GM12878 (cell line): Measurements from ENCODE around the gene MAPKAPK2. TPM values are rescaled to one million over a fixed set of nuclear protein-coding genes. Genes with fewer than 3 reads are reported as not detected.

ENCODE experiments used
- ATAC-seq: fragments of 200-7000 bp; cut with Tn5 transposase; 3 replicates; pipeline ENCODE4 v1.9.1; 2020; ENCODE audit warnings: mild to moderate bottlenecking, moderate library complexity
- BruUV-seq: library from RNA; stranded (reverse); fragments of 400-500 nt; replicated peaks from 2 replicates; lab custom pipeline; 2021; lab: Mats Ljungman, UMichigan
- CTCF ChIA-PET: fragments of 300-600 bp; sonication (Branson Sonifier 250); formaldehyde crosslinking; extraction: SDS; loops from one replicate; lab custom pipeline; 2021; ENCODE audit warnings: inconsistent platforms; lab: Yijun Ruan, JAX
- POLR2A ChIA-PET: fragments of 350-600 bp; formaldehyde crosslinking; extraction: SDS; loops from one replicate; lab custom pipeline; 2021; ENCODE audit warnings: inconsistent platforms; lab: Charles Lee
- RAD21 ChIA-PET: fragments of 300-600 bp; sonication (Branson Sonifier 250); formaldehyde crosslinking; loops from one replicate; lab custom pipeline; 2023; ENCODE audit warnings: antibody characterized with exemption; ENCODE audit not compliant: unreplicated experiment; lab: Charles Lee
- SMC1A ChIA-PET: fragments of 300-600 bp; sonication (Branson Sonifier 250); formaldehyde crosslinking; loops from one replicate; lab custom pipeline; 2023; ENCODE audit not compliant: unreplicated experiment, uncharacterized antibody; lab: Charles Lee
- DNase-seq: peaks from one replicate; pipeline ENCODE4 v3.0.0-alpha.2; 2011; ENCODE audit warnings: low read depth, low spot score
- FAIRE-seq: peaks from 3 replicates; lab custom pipeline; 2011; peaks lifted over from hg19 to GRCh38; lab: Jason Lieb, UNC
- H2AFZ ChIP-seq: 2 replicates; pipeline ENCODE4 v1.6.0; 2011; ENCODE audit warnings: low read depth, low read length, control low read depth; ENCODE audit not compliant: control insufficient read depth
- H3K27ac ChIP-seq: 2 replicates; pipeline ENCODE4 v1.5.1; 2011; ENCODE audit warnings: control low read depth; ENCODE audit not compliant: control insufficient read depth, insufficient read depth
- H3K27me3 ChIP-seq, 2 experiments: replicated peaks in 1 of 2; 2 replicates each; pipeline versions ENCODE4 v1.6.0 to v1.6.1; 2011; ENCODE audit warnings: low read length in 1 of 2; ENCODE audit not compliant: control insufficient read depth in 2 of 2, insufficient read depth in 2 of 2
- H3K36me3 ChIP-seq, 2 experiments: 2 replicates each; pipeline ENCODE4 v1.5.1; 2011; ENCODE audit warnings: low read length in 1 of 2; ENCODE audit not compliant: control insufficient read depth in 2 of 2, insufficient read depth in 2 of 2
- H3K4me1 ChIP-seq: 2 replicates; pipeline ENCODE4 v1.6.1; 2011; ENCODE audit warnings: mild to moderate bottlenecking, low read length, moderate library complexity, mixed read lengths; ENCODE audit not compliant: control insufficient read depth, insufficient read depth
- H3K4me2 ChIP-seq: 2 replicates; pipeline ENCODE4 v1.6.0; 2011; ENCODE audit warnings: control low read depth; ENCODE audit not compliant: control insufficient read depth, insufficient read depth
- H3K4me3 ChIP-seq: fragments of 200-600 bp; sonication (generic); 2 replicates; pipeline ENCODE4 v1.5.1; 2016
- H3K79me2 ChIP-seq: 2 replicates; pipeline ENCODE4 v1.6.0; 2011; ENCODE audit warnings: low read length; ENCODE audit not compliant: control insufficient read depth, insufficient read depth
- H3K9ac ChIP-seq: 2 replicates; pipeline ENCODE4 v1.8.0; 2011; ENCODE audit warnings: low read length, control low read depth, mixed read lengths; ENCODE audit not compliant: control insufficient read depth, insufficient read depth
- H3K9me3 ChIP-seq: replicated peaks from 3 replicates; pipeline ENCODE4 v1.5.1; 2011; ENCODE audit warnings: mild to moderate bottlenecking, low read length; ENCODE audit not compliant: control insufficient read depth, insufficient read depth
- H4K20me1 ChIP-seq: 2 replicates; pipeline ENCODE4 v1.6.0; 2011; ENCODE audit not compliant: control insufficient read depth, insufficient read depth
- EED ChIP-seq: sonication (generic); IDR thresholded peaks from 2 replicates; pipeline ENCODE4 v1.6.1; 2016; ENCODE audit warnings: antibody characterized with exemption, low read depth
- FOXM1 ChIP-seq: IDR thresholded peaks from 2 replicates; pipeline ENCODE4 v1.6.1; 2012; ENCODE audit warnings: low read depth, mild to moderate bottlenecking, inconsistent platforms, low read length, moderate library complexity
- GATAD2B ChIP-seq: fragments of 450-650 bp; conservative IDR thresholded peaks from 2 replicates; pipeline ENCODE4 v1.6.1; 2017; ENCODE audit warnings: low read depth, mild to moderate bottlenecking, moderate library complexity
- IKZF1 ChIP-seq: fragments of 450-650 bp; conservative IDR thresholded peaks from 2 replicates; pipeline ENCODE4 v1.6.1; 2017; ENCODE audit warnings: antibody characterized with exemption, mild to moderate bottlenecking
- IKZF2 ChIP-seq, 2 experiments: fragments of 450-650 bp; IDR thresholded peaks; 2 replicates each; pipeline ENCODE4 v1.6.1; 2017; ENCODE audit warnings: mild to moderate bottlenecking in 2 of 2, moderate library complexity in 2 of 2
- NBN ChIP-seq: fragments of 450-650 bp; IDR thresholded peaks from 2 replicates; pipeline ENCODE4 v1.6.1; 2016
- NR2C1 ChIP-seq: fragments of 450-650 bp; IDR thresholded peaks from 2 replicates; pipeline ENCODE4 v1.6.1; 2017; ENCODE audit warnings: antibody characterized with exemption, mild to moderate bottlenecking, moderate library complexity
- RELA ChIP-seq: fragments of 450-650 bp; IDR thresholded peaks from 2 replicates; pipeline ENCODE4 v1.8.0; 2014; ENCODE audit warnings: borderline replicate concordance; ENCODE audit not compliant: partially characterized antibody
- RUNX3 ChIP-seq: IDR thresholded peaks from 2 replicates; pipeline ENCODE4 v1.6.1; 2012; ENCODE audit warnings: low read length, inconsistent platforms
- SMAD1 ChIP-seq: fragments of 450-650 bp; IDR thresholded peaks from 2 replicates; pipeline ENCODE4 v1.6.1; 2018; ENCODE audit warnings: mild to moderate bottlenecking, low read depth; ENCODE audit not compliant: partially characterized antibody
- TAF1 ChIP-seq: IDR thresholded peaks from 2 replicates; pipeline ENCODE4 v1.6.1; 2011; ENCODE audit warnings: mild to moderate bottlenecking, low read depth, low read length, borderline replicate concordance
- YY1 ChIP-seq: IDR thresholded peaks from 2 replicates; pipeline ENCODE4 v1.6.1; 2011; ENCODE audit warnings: low read depth, mild to moderate bottlenecking, low read length
- ZNF207 ChIP-seq: fragments of 450-650 bp; IDR thresholded peaks from 2 replicates; pipeline ENCODE4 v1.6.1; 2014; ENCODE audit warnings: antibody characterized with exemption, mild to moderate bottlenecking, borderline replicate concordance
- ZNF24 ChIP-seq: fragments of 450-650 bp; IDR thresholded peaks from 2 replicates; pipeline ENCODE4 v1.6.1; 2017; ENCODE audit warnings: antibody characterized with exemption, mild to moderate bottlenecking
- ZNF274 ChIP-seq: IDR thresholded peaks from one replicate; pipeline ENCODE4 v1.8.0; 2011; ENCODE audit not compliant: insufficient read length, insufficient read depth
- WGBS: methylation state at CpG from one replicate; pipeline ENCODE4 v1.1.6; 2016; ENCODE audit warnings: low lambda C conversion rate; ENCODE audit not compliant: insufficient replicate concordance, insufficient coverage; ENCODE audit errors: missing lambda C conversion rate; 5-methylcytosine and 5-hydroxymethylcytosine counted together
- in situ Hi-C: fragments of 300-500 bp; cut with MboI; formaldehyde crosslinking; loops from 9 replicates; pipeline ENCODE4 v1.14.3; 2018; ENCODE audit warnings: mixed read lengths
- intact Hi-C: fragments of 100-400 bp; cut with micrococcal nuclease; formaldehyde crosslinking; loops from one replicate; pipeline ENCODE4 v1.14.2; 2022; ENCODE audit not compliant: unreplicated experiment
- polyA plus RNA-seq, 11 experiments: library from polyadenylated mRNA; depleted of rRNA in 4 of 11; unstranded in 6 of 11; stranded (reverse) in 5 of 11; fragments of >200 nt; fragmentation: Nextera tagmentation in 4 of 11; fragmentation: Illumina TruSeq in 1 of 11; extraction: Ambion mirVana in 4 of 11; extraction: Trizol in 1 of 11; gene quantifications; 1 replicate in 1 of 11; 2 replicates in 10 of 11; pipeline versions ENCODE4 v1.2.1 to v1.2.3, GENCODE V29; 2011 to 2016; ENCODE audit warnings: inconsistent platforms in 2 of 11, missing spikeins in 2 of 11, low read depth in 1 of 11
- total RNA-seq, 4 experiments: library from RNA; depleted of rRNA in 3 of 4; stranded (reverse); fragments of >200 nt in 3 of 4; fragmentation: Illumina TruSeq in 1 of 4; extraction: Trizol in 1 of 4; gene quantifications; 2 replicates each; pipeline versions ENCODE4 v1.2.1 to v1.2.3, GENCODE V29; 2013 to 2021
- TF ChIP-seq, protein P1 (sequence below): fragments of 450-650 bp; IDR thresholded peaks from 2 replicates; pipeline ENCODE4 v1.6.1; 2017; ENCODE audit warnings: low read depth, mild to moderate bottlenecking, moderate library complexity
- TF ChIP-seq, protein P2 (sequence below): fragments of 450-650 bp; IDR thresholded peaks from 2 replicates; pipeline ENCODE4 v1.6.1; 2017; ENCODE audit warnings: mild to moderate bottlenecking, moderate library complexity

The MAPKAPK2 gene
- total and polyA plus RNA-seq, 10 of the 15 experiments (the other 5 are each of a cell fraction or from before 2014, with no cell fraction given): 0.72 to 92.2 (median 49.3) TPM

DNA sequence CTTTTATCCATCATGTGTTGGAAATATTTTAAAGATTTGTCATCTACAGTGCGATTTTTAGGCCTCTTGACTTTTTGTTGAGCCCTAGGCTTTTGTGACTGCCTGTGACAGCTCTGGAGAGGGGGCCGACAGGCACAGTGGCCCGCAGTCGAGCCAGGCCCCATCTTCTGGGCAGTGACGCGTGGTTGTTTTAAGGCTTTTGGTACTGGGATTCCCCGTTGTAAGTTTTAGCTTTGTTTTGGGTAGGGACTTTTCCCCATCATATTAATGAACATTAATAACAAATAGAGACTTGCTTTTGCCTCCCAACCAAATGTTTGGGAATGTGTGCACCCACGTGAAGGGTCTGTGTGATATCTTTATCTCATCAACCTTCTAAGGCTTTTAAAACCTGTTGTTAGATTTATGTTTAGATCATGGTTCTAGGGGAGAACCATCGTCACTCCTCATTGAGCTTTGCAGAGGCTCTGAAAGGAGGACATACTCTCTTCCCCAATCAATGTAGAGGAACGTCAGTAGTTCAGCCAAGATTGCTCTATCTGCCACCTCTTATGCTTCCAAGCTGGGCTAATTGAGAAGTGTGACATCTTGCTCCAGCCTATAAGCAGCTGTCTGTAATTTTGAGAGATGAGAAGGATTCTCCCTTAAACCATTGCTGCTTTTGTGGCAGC lies 34.6 kb downstream of the MAPKAPK2 start:
- no TSS peak for BruUV-seq
- POLR2A ChIA-PET: interaction anchor here (1.0 to 21.4 kb wide), 20 partner anchors 10 to 249 kb away, joined by 3 to 334 read pairs (median 6); partner anchors contain the start of genes DYRK3, FCMR, IKBKE and MAPKAPK2
- no peak overlapping the region; the same call in 1 of the 2 replicates for H2AFZ ChIP-seq
- ATAC-seq: peak; percentile 69
- intact Hi-C loops: loop anchor here (5.0 kb wide), 2 partner anchors 112 to 203 kb away; partner anchors contain the start of gene FCMR
- SMC1A ChIA-PET: interaction anchor here (0.7 to 8.4 kb wide), 39 partner anchors 10 to 263 kb away, joined by 3 to 67 read pairs (median 5); partner anchors contain the start of genes IL10, IL19 and MAPKAPK2
- no peaks in the 10 kb centered on the region for H3K9me3 ChIP-seq
- no peaks in the 10 kb centered on the region for H3K27me3 ChIP-seq
- H3K36me3 ChIP-seq: no peaks in the 10 kb centered on the region; a peak in 3 of 4 replicates
- peak overlapping the region; percentile 58 for H3K9ac ChIP-seq
- no peak for FAIRE-seq
- 4% methylated on average over 10 of the region's 10 CpGs for WGBS
- CTCF ChIA-PET: interaction anchor here (0.7 to 20.3 kb wide), 27 partner anchors 8 to 263 kb away, joined by 3 to 805 read pairs (median 4); partner anchors contain the start of genes DYRK3 and IL19
- peak overlapping the region; percentile 68 for H3K4me2 ChIP-seq
- H3K4me3 ChIP-seq: 0 out of 2 replicates have a peak overlapping the region, but pooled peaks have one; percentile 39
- peaks cover 64% of the 10 kb centered on the region for H3K4me1 ChIP-seq
- H4K20me1 ChIP-seq: no peaks in the 10 kb centered on the region
- RAD21 ChIA-PET: interaction anchor here (0.6 to 3.4 kb wide), 36 partner anchors 10 to 202 kb away, joined by 3 to 22 read pairs (median 4); partner anchors contain the start of genes DYRK3 and MAPKAPK2
- in situ Hi-C loops: no loop called here
- H3K27ac ChIP-seq: peak overlapping the region; percentile 77
- H3K79me2 ChIP-seq: peaks cover 63% of the 10 kb centered on the region
- DNase-seq: no peak
- TF ChIP-seq ZNF274: no peak
- TF ChIP-seq, protein P1, sequence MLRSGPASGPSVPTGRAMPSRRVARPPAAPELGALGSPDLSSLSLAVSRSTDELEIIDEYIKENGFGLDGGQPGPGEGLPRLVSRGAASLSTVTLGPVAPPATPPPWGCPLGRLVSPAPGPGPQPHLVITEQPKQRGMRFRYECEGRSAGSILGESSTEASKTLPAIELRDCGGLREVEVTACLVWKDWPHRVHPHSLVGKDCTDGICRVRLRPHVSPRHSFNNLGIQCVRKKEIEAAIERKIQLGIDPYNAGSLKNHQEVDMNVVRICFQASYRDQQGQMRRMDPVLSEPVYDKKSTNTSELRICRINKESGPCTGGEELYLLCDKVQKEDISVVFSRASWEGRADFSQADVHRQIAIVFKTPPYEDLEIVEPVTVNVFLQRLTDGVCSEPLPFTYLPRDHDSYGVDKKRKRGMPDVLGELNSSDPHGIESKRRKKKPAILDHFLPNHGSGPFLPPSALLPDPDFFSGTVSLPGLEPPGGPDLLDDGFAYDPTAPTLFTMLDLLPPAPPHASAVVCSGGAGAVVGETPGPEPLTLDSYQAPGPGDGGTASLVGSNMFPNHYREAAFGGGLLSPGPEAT: peak; percentile 77
- peak; percentile 38 for TF ChIP-seq RUNX3
- peak; percentile 65 for TF ChIP-seq IKZF1
- TF ChIP-seq EED: 0 out of 2 replicates have a peak, but pooled peaks have one; percentile 36
- no peak for TF ChIP-seq NR2C1
- TF ChIP-seq RELA: peak; percentile 34
- peak; percentile 23 to 40; a peak in 1 of 4 replicates for TF ChIP-seq IKZF2 (IDR thresholded peaks at IDR 0.05)
- TF ChIP-seq SMAD1: no peak
- TF ChIP-seq ZNF24: peak; percentile 59; the same call in 1 of the 2 replicates
- peak; percentile 24; the same call in 1 of the 2 replicates for TF ChIP-seq ZNF207
- TF ChIP-seq NBN: 0 out of 2 replicates have a peak, but pooled peaks have one; percentile 59
- peak; percentile 58; the same call in 1 of the 2 replicates for TF ChIP-seq YY1
- peak; percentile 36; the same call in 1 of the 2 replicates for TF ChIP-seq GATAD2B
- 0 out of 2 replicates have a peak, but pooled peaks have one; percentile 46 for TF ChIP-seq FOXM1
- TF ChIP-seq, protein P2, sequence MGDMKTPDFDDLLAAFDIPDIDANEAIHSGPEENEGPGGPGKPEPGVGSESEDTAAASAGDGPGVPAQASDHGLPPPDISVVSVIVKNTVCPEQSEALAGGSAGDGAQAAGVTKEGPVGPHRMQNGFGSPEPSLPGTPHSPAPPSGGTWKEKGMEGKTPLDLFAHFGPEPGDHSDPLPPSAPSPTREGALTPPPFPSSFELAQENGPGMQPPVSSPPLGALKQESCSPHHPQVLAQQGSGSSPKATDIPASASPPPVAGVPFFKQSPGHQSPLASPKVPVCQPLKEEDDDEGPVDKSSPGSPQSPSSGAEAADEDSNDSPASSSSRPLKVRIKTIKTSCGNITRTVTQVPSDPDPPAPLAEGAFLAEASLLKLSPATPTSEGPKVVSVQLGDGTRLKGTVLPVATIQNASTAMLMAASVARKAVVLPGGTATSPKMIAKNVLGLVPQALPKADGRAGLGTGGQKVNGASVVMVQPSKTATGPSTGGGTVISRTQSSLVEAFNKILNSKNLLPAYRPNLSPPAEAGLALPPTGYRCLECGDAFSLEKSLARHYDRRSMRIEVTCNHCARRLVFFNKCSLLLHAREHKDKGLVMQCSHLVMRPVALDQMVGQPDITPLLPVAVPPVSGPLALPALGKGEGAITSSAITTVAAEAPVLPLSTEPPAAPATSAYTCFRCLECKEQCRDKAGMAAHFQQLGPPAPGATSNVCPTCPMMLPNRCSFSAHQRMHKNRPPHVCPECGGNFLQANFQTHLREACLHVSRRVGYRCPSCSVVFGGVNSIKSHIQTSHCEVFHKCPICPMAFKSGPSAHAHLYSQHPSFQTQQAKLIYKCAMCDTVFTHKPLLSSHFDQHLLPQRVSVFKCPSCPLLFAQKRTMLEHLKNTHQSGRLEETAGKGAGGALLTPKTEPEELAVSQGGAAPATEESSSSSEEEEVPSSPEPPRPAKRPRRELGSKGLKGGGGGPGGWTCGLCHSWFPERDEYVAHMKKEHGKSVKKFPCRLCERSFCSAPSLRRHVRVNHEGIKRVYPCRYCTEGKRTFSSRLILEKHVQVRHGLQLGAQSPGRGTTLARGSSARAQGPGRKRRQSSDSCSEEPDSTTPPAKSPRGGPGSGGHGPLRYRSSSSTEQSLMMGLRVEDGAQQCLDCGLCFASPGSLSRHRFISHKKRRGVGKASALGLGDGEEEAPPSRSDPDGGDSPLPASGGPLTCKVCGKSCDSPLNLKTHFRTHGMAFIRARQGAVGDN: peak; percentile 59
- 0 out of 2 replicates have a peak, but pooled peaks have one; percentile 32 for TF ChIP-seq TAF1
